HG02588 (cell line): ENCODE measurements around the gene SERPINB7.

Experiments used
- ATAC-seq: cut with Tn5 transposase; IDR thresholded peaks from one replicate; pipeline ENCODE4 v1.9.1; 2021; ENCODE audit warnings: mild to moderate bottlenecking, moderate library complexity; ENCODE audit not compliant: unreplicated experiment

The SERPINB7 gene

GRCh38 chr18:63787673-63788072 lies 12.5 kb downstream of the SERPINB7 start:
- no peak for ATAC-seq

- no peak for ATAC-seq
Observed at GRCh38 chr18:63788447-63789096, 13.4 kb downstream of the SERPINB7 start.

- no peak for ATAC-seq
Observed at GRCh38 chr18:63789327-63789726, 14.1 kb downstream of the SERPINB7 start.

DNA sequence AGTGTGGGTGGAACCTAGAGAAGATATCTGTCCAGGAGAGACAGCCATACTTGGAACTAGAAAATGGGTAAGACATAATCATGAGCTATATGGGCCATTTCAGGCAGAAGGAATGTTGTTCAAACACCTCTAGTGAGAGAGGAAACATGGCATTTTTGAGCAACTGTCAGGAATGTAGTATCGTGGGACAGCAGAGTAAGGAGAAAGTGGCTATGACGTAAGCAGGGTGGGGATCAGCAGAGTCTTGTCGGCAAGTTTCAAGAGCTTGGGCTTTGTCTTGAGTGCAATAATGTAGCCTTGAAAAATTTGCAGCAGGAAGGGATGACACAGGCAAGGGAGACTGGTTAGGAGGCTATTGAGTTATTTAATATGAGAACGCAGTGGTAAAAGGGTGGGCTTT lies 20.4 kb downstream of the SERPINB7 start:
- no peak for ATAC-seq

DNA sequence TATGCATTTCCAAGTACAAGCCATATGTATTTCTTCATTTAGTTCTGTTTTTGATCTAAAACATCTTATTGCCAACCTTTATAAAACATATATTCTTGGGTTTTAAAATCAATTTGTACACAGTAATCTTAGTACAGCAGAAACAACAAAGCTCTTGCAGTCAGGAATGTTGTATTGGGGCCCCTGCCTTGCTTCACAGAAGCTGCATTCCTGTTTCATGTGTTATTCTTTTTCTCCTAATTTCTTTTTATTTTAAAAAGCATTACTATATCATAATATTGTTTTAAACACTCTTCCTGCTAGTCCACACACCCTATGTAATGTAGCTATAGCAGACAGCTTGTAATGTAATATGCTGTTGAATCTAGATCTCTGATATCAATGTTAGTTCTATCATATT lies 24.0 kb downstream of the SERPINB7 start:
- ATAC-seq = no peak

GRCh38 chr18:63801343-63801742 lies 26.1 kb downstream of the SERPINB7 start:
- no peak for ATAC-seq

DNA sequence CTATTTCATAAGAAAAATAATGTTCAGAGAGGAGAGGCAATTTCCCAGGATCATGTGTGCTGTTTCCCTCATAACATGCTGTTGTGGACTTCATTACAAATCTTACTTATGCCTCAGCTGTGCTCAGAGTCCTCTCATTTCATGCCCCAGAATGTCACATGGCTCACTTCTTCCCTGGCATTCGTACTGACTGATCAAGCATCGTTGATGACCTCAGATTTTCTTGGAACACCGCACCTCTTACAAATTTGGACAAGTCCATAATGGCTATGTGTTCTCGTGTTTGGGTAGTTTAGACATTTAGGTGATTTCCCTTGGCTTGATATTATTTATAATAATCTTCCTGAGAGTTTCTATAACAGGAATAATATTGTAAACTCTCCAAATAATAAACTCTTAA lies 32.9 kb downstream of the SERPINB7 start:
- ATAC-seq = no peak

- ATAC-seq = no peak
Observed at GRCh38 chr18:63817441-63818051, 42.3 kb downstream of the SERPINB7 start.

DNA sequence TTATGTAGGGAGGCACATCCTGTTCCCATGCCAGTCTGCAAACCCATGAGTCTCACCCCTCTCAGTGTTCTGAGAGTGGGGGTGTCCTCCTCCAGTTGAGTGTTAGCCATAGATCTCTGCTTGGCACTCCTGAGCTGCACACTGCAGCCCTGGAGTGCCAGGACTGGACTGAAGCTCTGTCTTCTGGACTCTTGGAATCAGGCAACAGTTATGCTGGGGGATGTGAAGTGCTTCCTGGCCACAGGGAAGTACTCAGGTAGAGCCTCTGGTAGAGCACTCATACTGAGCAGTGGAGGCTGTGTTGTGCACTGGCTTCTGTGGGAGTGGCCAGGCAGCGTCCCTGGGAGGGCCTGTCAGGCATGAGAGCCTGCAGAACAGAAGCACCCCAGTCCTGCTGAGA lies 43.0 kb downstream of the SERPINB7 start:
- ATAC-seq = no peak

DNA sequence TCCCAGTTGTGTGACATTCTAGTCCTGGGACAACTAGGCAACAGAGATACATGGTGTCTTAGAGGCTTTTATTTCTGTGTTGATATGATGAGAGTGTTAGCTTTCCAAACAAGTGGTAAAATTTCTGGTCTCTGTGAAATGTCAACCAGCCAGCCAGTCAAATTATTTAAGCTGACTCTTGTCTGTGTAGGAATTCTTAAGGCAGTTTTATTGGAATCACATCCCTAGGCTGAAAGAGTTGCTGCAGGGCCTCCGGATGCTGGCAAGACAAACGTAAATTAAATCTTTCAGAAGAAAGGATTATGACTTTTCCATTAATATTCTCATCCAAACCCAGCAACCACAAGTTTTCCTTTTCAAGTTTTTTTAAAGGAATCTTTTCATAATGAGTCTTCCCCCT lies 44.6 kb downstream of the SERPINB7 start:
- no peak for ATAC-seq

DNA sequence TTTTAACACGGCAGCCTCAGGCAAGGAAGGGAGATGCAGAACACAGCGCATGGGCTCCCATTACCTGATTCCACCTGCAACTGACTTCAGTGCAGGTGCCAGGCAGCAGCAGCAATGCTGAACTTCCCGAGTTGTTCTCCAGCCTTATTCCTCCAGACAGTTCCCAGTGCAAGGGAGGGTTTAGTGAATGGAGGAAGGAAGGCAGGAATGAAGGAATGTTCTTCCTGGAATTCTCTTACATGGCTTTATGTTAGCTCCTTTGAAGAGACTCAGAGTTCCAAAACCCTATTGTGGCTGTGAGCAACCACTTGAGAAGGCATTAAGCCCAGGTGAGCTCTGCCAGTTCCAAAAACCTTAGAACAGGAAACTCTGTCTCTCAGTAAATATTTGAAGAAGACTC lies 45.5 kb downstream of the SERPINB7 start:
- ATAC-seq = no peak

GRCh38 chr18:63823516-63824219 lies 48.5 kb downstream of the SERPINB7 start:
- no peak for ATAC-seq

DNA sequence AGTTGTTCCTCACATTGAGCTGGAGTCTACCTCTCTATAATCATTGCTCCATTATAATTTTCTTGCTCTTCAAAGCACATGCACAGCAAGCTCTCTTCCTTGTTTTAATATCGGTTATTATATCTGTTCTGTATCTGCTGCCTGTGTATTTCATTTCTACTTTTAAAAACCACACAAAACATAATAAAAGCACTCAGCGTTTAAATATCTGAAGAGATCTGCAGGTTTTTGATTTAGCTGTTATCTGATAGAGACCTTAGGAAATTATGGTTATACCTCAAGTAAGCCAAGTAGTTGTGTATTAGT lies 49.0 kb downstream of the SERPINB7 start:
- ATAC-seq = no peak

DNA sequence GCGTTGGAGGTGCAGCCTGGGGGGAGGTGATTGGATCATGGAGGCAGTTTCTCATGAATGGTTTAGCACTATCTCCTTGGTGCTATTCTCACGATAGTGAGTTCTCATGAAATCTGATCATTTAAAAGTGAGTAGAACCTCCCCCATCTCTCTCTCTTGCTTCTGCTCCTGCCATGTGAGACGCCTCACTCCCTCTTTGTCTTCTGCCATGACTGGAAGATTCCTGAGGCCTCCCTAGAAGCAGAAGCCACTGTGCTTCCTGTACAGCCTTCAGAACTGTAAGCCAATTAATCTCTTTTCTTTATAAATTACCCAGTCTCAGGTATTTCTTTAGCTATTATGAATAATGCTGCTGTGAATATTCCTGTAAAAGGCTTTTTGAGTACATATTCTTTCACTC lies 52.9 kb downstream of the SERPINB7 start:
- ATAC-seq = no peak

- no peak for ATAC-seq
Observed at GRCh38 chr18:63828656-63829055, 53.4 kb downstream of the SERPINB7 start.

DNA sequence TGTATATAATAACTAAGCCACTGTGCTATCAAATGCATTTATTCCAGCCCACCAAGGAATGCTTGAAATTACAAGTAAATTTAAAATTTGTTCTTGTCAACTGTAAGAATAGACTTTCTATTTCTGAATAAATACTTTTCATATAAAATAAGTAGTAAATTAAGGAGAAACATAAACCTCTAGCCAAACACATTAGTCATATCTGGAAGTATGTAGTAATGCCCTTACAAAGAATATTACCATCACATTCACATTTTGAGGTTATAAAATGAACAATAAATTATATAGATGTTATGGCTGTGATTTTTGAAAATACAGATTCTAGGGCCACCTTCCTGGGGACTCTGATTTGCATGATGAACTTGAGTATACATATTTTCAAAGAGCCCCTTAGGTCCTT lies 54.7 kb downstream of the SERPINB7 start:
- no peak for ATAC-seq

DNA sequence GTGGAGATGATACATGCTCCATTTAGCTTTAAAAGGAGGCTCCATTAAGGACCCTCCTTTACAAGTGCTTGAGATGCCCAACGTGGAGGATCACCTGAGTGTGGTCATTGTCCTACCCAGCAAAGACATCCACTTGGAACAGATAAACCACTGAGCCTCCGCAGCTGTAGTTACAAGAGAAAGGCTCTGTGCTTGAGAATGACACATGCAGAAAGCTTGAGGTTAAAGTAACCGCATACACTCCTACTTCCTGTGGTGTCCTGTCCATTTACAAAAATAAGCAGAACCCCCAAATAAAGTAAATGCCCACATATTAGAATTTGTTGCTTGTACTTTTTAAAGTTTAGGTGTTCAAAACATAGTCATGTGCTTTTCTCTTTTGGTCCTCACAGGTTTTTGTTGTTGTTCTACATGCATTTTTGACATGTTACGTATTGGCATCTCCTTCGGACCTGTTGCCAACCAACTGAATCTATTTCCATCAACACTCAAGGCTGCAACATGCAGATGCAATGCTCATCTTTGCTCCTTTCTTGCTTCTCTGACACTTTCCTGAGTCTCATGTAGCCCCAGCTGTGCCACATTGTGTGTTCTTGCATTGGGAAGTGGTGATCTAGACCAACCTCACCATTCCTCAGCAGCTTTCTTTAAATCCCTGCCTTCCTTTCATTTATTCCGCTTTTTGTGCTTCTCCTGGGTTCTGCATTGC lies 56.0 kb downstream of the SERPINB7 start:
- ATAC-seq = peak; percentile 95

- peak; percentile 74 for ATAC-seq
Observed at GRCh38 chr18:63832470-63832869, 57.3 kb downstream of the SERPINB7 start.

DNA sequence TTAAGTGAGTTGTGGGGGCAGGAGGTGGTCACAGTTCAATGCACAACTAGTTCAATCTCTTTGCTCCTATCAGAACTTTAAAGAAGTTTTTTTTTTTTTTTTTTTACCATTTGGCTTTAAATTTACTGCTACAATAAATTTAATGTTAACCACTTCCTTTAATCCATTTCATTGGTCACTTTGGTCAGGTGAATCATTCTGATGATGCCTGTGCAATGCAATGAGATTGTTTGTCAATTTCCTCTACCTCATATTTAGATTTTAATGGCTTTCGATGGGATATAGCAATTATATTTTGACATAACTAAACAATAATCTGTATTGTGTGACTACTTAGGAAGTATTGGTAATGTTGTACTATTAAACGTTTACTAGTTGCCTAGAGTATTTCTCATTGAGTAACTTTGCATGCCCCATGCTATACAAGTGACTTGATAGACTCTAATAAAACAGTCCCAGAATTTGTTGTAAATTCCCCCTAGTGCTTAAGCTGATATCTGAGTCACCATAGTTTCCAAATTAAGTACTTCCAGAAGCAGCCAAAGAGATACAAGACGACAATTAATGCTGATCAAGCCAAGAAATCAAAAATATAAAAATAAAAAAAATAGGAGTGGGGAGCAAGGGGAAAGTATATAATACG lies 59.4 kb downstream of the SERPINB7 start:
- ATAC-seq = no peak

GRCh38 chr18:63836456-63836855 lies 61.2 kb downstream of the SERPINB7 start:
- no peak for ATAC-seq

- ATAC-seq = no peak
Observed at GRCh38 chr18:63837590-63837989, 62.4 kb downstream of the SERPINB7 start.
